Effector CD8-positive, alpha-beta T cell (primary cell): ENCODE results near the gene KNL1.
A peak's percentile ranks its signal among the peaks of the same experiment; 100 is the strongest.
"Not testable (repeated sequence)": the region's sequence is repeated elsewhere in the genome, so short reads cannot be mapped to it uniquely, and the experiment has no call there.

Experiments
- DNase-seq: peaks from one replicate; lab custom pipeline; 2025; lab: John Stamatoyannopoulos, UW
- total RNA-seq, 4 experiments: gene quantifications; one replicate each; lab custom pipeline; 2026; lab: John Stamatoyannopoulos, UW

The KNL1 gene, protein sequence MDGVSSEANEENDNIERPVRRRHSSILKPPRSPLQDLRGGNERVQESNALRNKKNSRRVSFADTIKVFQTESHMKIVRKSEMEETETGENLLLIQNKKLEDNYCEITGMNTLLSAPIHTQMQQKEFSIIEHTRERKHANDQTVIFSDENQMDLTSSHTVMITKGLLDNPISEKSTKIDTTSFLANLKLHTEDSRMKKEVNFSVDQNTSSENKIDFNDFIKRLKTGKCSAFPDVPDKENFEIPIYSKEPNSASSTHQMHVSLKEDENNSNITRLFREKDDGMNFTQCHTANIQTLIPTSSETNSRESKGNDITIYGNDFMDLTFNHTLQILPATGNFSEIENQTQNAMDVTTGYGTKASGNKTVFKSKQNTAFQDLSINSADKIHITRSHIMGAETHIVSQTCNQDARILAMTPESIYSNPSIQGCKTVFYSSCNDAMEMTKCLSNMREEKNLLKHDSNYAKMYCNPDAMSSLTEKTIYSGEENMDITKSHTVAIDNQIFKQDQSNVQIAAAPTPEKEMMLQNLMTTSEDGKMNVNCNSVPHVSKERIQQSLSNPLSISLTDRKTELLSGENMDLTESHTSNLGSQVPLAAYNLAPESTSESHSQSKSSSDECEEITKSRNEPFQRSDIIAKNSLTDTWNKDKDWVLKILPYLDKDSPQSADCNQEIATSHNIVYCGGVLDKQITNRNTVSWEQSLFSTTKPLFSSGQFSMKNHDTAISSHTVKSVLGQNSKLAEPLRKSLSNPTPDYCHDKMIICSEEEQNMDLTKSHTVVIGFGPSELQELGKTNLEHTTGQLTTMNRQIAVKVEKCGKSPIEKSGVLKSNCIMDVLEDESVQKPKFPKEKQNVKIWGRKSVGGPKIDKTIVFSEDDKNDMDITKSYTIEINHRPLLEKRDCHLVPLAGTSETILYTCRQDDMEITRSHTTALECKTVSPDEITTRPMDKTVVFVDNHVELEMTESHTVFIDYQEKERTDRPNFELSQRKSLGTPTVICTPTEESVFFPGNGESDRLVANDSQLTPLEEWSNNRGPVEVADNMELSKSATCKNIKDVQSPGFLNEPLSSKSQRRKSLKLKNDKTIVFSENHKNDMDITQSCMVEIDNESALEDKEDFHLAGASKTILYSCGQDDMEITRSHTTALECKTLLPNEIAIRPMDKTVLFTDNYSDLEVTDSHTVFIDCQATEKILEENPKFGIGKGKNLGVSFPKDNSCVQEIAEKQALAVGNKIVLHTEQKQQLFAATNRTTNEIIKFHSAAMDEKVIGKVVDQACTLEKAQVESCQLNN (N-terminal part only)
- 1.6 to 7.5 (median 2.3) reads per million in 4 experiments for total RNA-seq

DNA sequence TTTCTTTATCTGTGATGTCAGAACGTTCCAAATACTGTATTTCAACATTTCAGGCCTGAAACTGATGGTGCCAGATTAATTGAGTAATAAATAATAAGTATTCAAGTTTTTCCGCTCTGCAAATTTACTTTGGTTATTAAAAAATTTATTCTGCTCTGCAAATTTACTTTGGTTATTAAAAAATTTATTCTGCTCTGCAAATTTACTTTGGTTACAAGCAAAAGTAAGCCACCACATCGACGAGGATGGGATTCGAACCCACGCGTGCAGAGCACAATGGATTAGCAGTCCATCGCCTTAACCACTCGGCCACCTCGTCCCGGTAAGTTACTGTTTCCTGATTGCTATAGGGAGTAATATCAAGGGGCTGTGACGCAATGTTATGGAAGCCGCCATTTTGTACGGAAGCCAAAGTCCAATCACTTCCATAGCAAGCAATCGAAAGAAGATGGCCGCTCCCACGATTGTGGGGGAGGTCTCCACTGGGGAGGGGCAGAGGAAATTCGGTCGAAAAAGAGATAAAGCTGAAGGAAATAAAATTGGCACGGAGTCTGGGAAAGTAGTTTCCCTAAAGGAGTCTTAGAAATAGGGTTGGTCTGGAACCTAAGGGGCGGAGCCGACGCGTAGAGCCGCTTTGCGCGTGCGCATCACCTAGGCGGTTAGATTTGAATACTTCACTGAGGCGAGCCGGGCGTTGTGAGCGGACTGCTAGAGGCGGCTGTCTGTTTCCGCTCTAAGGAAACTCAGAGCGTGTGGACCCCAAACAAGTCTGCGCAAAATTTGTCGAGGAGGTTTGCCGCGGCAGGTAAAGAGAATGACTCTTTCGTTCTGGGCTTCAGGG lies at the start of gene KNL1:
TSS of gene KNL1 (plus strand) at position 662 of the 841 bp plus-strand sequence. CDS start 8,683 bp downstream, outside the sequence.
- DNase-seq, result peak; percentile 83

DNA sequence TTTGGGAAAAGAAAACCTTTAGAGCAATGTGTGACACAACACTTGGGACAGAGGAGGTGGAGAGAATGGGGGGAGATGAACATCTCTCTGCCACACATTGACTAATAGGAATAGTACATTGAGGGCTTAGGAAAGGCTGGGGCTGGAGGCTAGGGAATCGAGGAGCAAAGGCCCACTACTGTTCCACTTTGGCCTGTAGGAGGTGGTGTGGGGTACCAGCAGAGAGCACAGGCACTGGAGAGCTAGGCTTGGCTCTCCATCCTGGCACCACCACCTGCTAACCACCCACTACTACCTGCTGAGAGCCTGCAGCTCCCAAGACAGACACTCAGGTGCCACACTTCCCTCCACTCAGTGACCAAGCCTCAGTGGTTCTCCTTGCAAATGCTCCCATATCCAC lies 48.6 kb upstream of the KNL1 start:
- DNase-seq, result no peak

DNA sequence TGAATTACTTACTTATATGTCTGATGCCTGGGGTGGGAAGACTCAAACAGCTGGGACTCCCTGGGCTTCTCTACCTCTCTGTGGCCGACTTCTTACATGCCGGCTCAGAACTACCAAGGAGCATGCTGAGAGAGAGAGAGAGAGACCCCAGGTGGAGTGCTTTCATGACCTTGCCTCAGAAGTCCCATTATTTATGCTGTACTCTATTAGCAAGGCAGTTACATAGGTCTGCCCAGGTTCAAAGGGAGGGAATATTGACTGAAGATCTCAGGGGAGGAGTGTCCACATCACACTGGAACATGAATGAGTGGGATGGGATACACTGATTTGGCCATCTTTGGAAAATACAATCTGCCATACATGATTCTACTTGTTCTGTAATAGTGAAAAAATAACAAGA lies 45.4 kb upstream of the KNL1 start:
- DNase-seq, result no peak

- no peak for DNase-seq
These were observed 44.2 kb upstream of the KNL1 start for GRCh38 chr15:40549894-40550293.

GRCh38 chr15:40550341-40551037 lies 43.6 kb upstream of the KNL1 start:
- no peak for DNase-seq

DNA sequence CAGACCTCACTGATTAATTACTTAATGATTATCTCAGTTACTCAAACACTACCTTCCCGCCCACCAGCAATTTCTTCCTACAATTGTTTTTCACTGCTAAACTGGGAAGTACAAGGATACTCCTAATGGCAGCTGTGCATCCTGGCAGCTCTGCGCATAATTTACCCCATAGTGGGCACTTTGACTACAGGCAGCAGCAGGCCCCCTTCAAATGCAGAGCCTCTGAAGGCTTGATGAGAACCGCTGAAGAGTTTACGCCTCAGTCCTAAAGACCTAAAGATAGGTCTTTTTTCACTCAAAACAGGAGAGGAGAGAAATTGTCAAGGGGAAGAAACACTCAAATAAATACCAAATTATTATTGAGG lies 39.9 kb upstream of the KNL1 start:
- DNase-seq, result no peak

DNA sequence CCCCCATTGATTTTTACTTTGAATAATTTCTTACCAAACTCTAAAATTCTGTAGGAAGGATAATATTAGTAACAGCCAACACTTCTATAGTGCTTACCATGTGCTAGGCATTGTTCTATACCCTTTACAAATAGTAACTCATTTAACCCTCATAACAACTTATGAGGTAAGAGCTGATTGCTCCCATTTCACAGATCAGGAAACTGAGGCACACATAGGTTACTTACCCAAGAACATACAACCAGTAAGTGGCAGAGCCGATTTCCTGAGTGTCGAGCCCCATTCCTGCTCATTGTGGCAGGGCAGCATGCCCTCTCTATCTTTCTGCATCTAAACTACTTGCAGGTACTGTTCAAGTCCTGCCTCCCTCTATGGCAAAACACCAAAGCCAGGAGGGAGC lies 38.2 kb upstream of the KNL1 start:
- no peak for DNase-seq

DNA sequence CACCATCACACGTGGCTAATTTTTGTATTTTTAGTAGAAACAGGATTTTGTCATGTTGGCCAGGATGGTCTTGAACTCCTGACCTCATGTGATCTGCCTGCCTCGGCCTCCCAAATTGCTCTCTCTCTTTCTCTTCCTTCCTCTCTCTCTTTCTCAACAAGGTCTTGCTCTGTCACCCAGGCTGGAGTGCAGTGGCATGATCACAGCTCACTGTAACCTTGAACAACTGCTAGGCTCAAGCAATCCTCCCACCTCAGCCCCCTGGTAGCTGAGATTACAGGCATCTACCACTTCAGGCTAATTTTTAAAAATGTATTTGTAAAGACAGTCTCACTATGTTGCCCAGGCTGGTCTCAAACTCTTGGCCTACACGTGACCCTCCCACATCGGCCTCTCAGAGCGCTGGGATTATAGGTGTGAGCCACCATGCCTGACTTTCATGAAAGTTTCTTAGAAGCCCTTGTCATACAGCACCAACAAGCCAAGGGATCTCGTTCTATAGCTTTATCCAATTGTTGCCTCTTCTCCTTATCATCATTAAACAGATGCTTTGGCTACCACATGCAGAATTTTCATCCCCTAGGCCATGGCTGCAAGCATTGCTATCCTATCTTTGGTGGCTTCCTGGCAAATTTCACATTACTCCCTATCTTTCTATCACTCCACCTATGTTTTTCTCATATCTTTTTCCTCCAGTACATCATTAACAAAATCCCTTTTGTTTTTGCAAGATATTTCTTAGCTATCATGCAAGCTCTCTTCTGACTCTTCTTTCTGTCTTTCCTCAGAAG lies 34.9 kb upstream of the KNL1 start:
- no peak for DNase-seq

GRCh38 chr15:40562691-40563090 lies 31.4 kb upstream of the KNL1 start:
- DNase-seq, result no peak

- DNase-seq, result no peak
These were observed 30.6 kb upstream of the KNL1 start for GRCh38 chr15:40563426-40563825.

GRCh38 chr15:40564591-40565332 lies 29.3 kb upstream of the KNL1 start, which contains the start of gene CCDC32:
TSS of gene CCDC32 (minus strand) at chr15:40565042. CDS start at chr15:40563015, 2,027 bp downstream.
- DNase-seq, result peak; percentile 92

- peak; percentile 5 for DNase-seq
These were observed 28.5 kb upstream of the KNL1 start for GRCh38 chr15:40565333-40566238.

- DNase-seq, result no peak
These were observed 26.9 kb upstream of the KNL1 start for GRCh38 chr15:40567111-40567510.

GRCh38 chr15:40569129-40569953 lies 24.7 kb upstream of the KNL1 start, which contains the start of gene RPUSD2:
TSS of gene RPUSD2 (plus strand) at chr15:40569299. CDS start at chr15:40569338, 39 bp downstream.
- DNase-seq, result peak; percentile 86

GRCh38 chr15:40575113-40575512 lies 18.9 kb upstream of the KNL1 start:
- DNase-seq, result no peak

DNA sequence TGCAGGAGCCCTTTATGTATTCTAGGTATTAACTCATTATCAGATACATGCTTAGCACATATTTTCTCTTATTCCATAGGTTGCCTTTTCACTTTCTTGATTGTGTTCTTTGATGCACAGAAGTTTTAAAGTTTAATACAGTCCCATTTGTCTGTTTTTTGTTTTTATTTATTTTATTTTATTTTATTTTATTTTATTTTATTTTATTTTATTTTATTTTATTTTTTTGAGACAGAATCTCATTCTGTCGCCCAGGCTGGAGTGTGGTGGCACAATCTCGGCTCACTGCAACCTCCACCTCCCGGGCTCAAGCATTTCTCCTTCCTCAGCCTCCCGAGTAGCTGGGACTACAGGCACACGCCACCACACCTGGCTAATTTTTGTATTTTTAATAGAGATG lies 17.1 kb upstream of the KNL1 start:
- DNase-seq, result not testable (repeated sequence)

DNA sequence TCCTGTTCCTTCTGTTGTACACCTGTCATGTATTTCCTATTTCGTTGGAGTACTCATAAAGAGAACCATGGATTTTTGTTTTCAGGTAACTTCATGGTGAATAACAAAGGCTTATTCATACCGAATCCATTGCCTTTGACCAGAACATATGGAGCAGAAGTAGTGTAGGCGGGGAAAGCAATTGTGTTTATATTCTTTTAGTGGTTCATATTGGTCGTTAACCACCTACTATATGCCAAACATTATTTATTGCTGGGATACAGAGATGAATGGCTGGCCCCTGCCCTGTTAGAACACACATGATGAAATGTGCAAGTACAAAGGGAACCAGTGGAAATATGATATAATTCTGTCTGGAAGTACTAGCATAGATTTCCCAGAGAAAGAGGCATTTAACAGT lies 15.2 kb upstream of the KNL1 start:
- no peak for DNase-seq
